HCEC 1CT (cell line): ENCODE measurements around the gene KIAA0825.

Experiments used
- DNase-seq: peaks from one replicate; pipeline ENCODE4 v3.0.0-alpha.2; 2017

The KIAA0825 gene

DNA sequence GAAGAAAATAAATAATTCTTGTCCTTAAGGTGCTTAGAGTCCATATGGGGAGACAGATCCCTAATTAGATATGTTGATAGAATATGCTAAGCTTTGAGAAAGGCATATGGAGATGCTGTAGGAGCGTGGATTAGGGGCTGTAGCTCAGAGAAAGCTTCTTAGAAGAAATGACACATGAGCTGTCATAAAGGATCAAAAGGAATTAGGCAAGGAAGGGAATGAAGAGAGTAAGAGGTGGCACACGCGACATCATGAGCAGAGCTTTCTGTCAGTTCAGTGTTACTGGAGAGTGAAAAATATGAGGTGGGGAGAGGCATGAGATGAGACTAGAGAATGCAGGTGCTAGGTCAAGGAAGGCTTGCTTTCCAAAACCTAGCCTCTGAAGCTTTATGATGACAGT, 118.6 kb downstream of the KIAA0825 start:
- no peak for DNase-seq

DNA sequence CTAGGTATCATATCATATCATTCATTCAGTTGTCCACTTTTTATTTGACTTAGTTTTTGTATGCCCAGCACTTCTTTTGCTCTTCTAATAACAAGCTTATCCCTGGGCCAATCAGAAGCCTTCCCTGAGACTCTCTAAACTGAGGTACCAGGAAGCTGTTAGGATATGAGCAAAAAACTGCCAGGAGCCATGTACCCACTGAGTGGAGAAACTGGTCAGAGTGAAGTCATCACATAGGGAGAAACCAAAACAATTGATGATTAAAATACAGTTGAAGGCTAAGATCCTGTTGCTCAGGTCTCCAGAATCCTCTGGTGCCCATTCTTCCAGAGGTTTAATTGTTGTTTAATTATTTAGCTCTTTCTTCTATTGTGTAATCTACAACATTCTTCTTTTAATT, 120.2 kb downstream of the KIAA0825 start:
- no peak for DNase-seq

DNA sequence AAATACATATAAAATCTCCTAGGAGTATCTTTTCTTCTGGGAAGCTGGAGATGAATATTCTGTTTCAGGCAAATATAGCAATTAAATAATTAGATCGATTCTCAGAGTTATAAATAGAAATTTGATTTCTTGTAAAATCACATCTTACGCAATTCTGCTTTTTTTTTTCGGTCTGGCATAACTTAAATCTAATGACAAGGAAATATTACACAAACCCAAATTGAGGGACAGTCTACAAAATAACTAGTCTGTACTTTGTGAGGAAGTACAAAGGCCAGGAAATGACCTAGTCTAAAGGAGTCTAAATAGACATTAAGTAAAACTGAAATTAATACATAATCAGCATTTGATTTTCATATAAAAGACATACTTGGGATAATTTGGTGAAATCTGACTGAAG, 133.3 kb downstream of the KIAA0825 start:
- DNase-seq: no peak

DNA sequence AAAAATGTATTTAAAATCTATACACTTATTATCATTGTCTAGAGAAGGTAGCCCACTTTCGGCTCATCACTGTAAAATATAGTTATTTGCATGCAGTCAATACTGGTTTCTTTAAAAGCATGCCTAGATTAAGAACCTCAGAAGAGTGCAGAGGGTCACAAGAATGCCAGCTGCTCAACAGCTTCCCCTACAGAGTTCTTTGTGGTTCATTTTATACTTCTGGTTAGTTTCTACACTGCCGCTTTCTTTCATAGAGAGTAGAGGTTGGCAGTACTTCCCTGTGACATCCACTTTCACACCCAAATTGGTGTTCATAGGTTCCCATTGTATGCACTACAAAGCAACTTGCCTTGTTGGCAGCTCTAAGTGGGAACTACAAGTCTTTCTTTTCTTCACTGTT, 137.3 kb downstream of the KIAA0825 start:
- DNase-seq: no peak

DNA sequence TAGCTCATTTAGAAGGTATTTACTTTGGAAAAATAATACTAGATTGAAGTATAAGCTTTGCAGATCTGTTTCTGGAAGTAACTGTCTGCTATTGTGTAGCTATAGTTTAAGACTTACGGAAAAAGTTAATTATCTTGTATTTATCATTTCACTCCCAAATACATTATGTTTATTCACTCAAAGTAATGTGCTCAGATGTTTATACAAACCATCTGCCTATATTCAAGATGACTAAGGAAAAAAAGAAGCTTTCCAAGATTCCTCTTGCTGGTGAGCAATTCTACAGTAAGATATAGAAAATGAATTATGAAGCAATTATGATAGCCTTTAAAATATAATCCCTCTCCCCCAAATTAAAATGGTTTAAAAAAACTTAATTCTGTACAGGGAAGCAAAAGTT, 137.9 kb downstream of the KIAA0825 start:
- DNase-seq: peak; percentile 10

DNA sequence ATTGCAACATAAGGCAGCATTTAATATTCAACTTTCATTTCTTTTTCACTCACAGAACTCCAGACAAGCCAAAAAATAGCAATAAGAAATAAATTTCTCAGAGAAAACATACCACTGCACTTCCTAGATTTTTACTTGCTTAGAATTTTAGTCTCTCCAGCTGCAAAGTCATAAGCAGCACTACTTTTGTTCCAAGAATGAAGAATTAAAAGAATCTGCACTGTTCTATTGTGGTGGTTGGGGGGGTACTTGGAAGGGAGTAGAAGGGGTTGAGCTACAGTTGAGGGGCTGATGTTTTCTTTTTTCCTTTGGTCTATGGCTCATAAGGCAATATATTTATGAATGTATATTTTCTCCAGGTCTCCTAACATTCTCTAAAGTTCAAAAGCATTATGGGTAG, 144.5 kb downstream of the KIAA0825 start:
- no peak for DNase-seq

DNA sequence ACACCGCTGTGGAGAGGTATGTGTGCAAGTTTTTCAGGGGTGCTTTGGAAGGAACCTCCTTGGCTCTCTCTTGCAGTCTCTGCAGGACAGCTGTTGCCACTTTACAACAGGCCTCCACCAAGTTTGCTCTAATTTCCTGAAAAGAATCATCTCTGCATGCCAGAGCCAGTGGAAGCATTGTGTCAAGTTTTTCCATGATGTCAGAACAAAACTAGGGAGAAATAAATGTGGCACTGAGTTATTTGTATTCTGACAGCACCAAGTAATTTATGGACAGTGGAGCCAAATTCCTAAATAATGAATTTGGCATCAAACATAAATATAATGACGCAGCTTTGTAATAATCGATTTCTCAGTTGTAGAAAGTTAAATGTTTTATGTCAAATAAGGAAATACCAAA, 146.9 kb downstream of the KIAA0825 start:
- DNase-seq: no peak

DNA sequence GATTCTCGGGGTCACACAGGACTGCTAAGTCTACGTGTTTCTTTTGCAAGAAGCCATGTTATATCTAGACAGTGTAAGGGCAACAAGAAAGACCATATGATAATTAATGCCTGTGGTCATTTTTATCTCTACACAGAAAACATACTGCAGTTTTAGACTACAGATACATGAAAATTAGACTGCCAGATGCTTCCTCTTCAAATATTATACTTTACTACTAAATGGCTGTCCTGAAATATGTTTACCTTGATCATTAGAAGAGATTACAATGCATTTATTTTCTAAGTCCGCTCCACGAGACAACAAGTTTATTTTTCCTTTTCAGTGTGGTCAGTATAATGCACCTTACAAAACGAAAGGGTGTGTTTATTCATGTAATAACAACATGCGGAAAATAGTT, 147.6 kb downstream of the KIAA0825 start:
- DNase-seq: no peak

DNA sequence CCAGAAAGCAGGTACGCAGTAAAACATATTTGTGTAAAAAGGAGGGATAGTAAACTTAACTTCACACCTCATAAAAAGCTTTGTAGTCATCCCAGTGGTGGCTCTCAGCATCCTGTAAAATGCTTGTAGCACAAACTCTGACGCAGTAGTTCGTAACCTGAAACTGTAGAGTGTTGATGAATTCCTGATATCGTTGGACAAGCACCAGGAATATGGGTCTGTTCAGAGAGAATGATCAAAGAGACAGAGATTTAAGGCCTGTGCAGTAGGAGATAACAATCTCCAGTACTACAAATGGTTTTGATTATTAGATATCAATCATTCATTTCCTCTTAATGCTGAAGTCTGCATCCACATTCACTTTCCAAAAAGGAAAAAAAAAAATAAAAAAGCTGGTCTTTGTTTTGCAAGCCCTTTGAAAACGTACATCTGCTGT, 148.5 kb downstream of the KIAA0825 start:
- DNase-seq: peak; percentile 43

DNA sequence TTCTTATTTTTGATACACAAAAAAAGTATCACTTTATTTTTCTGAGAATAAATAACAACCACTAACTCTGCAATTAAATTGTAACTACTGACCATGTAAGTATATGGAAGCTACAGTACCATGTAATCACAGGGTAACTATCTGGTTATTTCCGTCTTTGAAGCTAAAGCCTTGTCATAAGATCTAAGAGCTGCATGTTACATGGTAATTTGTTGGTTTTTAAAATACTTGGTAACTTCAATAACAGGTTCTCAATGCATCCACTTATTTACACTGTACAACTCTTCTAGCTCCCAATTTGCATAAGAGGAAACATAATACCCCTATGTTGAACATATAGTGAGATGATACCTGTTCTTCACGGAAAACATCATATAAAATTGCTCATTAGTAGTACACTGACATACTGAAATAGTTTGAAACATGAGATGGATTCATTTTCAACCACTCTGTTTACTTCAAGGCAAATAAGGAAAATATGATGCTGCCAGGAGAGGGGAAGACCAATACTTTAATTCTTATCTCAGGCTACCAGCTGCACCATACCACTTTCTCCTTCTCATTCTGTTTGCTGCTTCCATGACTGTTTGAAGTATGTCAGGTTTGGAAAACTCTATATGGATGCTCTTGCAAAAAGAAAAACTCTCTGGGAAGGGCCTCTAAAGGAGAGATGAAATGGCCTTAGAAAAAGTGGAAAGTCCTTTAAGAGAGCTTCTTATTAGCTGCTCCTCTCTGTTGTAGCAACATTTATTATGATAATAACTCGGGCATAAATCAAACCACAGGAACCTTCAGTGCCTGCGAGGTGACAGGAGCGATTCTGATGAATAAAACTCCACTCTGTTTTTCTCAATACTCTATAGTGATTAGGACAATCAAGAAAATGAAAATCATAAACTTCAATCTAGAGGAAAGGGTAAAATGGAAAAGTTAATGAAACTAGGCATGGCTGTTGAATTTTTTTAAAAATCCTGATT, 150.2 kb downstream of the KIAA0825 start:
- DNase-seq: no peak

DNA sequence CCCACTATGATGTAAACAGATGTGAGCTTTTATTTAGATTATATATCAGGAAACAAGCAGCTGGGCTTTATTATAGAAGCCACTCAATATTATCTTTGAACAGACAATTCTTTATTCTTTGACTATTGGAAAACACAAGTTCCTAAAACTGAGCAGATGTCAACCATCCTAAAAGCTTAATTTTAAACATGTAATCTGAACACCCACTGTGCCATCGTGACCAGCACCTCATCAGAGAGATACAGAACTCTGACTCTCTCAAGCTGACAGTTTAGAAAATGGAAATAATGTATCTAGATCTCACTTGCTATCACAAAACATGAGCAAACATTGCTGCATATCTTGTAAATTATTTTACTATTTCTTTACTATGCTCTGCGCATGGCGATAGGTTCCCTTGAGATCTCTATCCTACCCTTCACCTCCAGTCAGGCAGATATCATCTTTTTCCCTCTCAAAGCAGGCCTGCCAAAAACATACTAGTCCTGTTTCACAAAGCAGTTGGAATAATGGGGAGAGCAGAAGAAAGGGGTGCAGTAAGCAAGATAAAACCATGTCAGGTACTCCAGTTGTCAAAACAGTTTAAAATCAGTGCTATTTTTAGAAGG, 151.0 kb downstream of the KIAA0825 start:
- DNase-seq: no peak

DNA sequence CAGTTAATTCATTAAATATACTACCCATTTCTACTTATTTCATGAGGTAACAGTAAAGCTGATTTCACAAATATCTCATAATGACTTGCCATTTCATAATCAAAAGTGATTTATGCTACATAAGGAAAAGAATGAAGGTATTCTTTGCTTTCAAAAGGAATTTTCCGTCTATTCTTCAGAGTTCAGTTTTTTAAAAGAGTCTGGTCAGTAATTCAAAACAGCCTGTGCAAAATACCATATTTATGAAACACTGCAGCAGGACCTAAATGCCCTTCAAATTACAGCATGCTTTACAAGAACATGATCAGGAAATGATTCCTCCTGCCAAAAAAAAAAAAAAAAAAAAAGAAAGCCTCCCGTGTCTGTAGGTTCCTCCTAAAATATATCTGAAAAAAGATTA, 154.7 kb downstream of the KIAA0825 start:
- DNase-seq: peak; percentile 27

DNA sequence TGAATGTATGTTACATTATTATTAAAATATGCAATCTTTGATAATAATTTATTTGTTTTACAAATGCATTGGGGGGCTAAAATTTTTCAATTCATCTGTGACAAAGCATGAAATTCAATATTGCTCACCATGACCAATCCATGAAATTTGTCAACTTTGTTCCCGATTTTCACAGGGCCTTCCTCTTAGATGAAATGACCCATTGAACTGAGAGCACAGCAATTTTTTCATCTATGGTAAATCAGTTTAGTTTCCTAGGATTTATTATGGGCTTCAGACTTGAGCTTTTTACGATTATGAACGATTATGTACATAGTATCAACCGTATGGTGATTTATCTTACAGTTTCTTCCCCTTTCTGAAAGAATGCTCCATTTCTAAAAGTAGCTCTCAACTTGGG, 157.3 kb downstream of the KIAA0825 start:
- no peak for DNase-seq

DNA sequence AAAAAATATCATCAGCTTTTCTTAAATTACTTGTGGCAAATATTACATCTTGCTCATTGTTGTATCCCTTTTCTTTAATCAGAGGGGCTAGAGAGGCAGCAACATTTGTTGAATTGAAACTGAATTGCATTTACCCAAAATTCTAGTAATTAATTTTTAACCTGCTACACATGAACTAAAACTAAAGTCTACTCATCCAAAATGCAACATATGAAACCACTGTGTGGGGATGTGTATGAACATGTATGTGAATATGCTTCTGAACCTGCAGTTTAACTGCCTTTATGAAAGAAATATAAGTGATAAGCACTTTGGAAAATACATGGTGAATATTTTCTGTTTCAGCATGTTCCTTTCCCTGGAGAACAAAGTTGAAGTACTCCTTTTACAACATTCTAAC, 158.5 kb downstream of the KIAA0825 start:
- no peak for DNase-seq

DNA sequence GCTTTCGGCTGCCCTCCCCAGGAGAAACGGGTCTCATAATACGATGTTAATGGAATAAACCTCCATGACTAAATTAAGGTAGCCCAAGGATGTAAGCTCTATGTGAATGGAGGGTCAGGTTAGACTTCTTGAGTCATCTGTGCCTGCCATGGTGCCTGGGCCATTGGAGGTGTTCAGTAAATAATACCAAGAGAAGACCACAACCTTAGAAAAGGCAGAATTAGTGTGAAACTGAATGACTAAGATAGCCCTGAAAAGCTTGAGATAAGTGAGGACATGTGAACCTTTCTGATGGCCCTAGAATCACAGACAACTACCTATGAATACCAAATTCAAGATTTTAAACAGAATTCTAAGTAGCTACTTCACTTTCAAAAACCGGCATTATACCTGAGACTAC, 160.6 kb downstream of the KIAA0825 start:
- DNase-seq: no peak

DNA sequence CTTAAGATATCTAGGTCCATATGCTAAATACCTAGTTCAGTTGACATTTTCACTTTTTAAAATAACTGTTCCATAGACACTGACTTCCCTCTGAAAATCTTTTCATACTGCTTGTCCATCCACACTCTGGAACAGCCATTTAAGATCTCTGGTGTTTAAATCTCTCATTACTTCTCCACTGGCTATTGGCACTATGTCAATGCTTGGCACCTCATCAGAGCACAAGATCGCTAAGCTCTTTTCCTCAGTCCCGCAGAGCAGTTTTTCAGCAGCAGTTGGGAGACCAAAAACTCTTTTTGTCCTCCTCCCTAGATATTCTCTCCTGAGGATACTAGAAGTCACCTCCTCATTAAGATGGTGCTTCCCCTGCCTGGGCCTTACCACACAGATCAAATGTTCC, 172.7 kb downstream of the KIAA0825 start:
- DNase-seq: no peak

DNA sequence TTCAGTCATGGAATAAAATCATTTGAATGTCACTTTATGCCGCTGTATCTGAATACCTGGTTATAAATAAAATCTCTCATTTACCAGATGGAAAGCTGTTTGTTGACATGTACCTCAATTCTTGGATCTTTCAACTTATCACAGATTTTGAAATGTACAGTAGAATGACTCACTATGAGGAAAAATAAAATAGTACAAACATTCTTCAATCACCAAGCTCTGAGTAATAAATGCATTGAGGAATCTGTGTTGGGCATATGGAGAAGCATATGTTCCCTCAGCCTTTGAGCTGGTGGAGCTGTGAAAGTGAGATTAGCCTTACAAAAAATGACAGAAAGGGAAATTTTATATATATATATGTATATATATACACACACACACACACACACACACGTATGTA, 175.4 kb downstream of the KIAA0825 start:
- DNase-seq: peak; percentile 24

DNA sequence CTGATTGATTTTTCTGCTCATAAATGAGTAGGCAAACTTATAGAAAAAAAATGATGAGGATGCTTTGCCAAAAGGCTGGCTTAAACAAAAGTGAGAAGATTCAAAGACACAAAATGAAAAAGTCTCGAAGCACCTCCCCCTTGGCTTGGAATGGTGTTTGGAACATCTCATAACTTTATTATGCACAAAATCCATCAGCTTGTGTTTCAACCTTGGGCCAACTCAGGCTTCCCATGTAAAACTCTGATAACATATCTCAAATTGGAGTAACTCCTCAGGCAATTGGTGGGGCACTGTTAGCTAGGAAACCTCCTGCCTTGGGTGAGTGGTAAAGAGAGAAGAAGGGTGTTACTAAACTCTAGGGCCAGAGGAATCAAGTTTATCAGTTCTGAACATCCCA, 176.3 kb downstream of the KIAA0825 start:
- no peak for DNase-seq

DNA sequence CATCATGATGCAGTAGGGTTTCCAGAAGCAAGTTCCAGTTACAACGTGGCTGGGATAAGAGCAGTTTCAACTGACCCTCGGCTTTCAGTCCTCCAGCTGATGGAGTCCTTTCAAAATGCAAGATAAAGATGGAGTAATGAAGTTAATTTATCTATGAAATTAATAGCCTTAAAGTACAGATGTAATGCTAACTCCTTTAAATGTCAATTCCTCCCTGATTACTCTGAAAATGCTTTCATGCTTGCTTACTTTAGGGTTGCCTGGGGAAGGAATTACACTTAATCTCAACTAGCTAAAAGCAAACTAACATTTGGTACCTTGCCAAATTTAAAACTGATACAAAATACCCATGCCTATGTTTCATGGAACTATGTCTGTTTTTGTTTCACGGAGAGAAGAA, 178.4 kb downstream of the KIAA0825 start:
- no peak for DNase-seq

DNA sequence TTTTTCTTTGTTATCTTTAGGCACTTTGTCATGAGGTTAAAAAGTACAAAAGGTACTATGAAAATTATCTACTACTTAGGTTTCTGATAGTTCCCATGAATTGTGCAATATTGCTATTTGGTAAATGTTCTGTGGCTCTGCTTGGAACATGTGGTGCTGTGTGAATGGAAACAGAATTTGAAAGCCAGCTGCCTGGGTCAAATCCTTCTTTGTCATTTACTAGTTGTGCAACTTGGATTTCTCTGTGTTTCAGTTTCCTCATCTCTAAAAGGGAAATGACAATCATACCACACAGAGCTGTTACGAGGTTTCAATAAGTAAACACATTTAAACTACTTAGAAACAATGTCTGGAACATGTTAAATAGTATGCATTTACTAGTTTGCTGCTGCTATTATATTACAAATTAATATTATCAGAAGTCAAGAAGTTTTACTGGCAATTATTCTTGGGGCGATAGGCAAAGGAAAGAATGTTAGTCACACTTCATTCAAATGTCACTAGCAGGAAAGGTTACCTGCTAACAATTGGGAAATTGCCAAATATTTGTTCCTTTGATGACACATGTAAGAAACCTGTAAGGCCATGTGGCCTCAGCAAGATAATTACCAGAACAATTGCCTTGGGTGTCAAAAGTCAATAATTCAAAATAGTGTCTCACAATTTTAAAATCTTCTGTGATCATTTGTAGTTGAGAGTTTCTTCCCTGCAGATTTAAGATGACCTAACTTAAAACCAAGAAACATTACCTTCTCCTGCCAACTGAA, 184.8 kb downstream of the KIAA0825 start:
- DNase-seq: peak; percentile 79

DNA sequence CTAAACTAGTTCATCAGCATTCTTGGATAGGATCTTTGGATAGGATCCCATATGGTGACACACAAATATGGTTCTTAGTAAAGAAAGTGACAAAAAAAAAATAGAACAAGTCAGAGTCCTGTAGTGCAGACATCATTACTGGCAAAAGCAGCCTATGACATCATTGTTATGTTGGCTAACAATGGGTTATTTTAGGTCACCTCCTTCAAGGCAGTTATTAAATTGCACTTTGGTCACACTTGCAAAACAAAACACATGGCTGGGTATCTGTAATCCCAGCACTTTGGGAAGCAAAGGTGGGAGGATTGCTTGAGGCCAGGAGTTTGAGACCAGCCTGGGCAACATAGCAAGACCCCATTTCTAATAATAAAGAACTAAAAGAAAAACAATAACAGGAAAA, 185.9 kb downstream of the KIAA0825 start:
- DNase-seq: peak; percentile 61

DNA sequence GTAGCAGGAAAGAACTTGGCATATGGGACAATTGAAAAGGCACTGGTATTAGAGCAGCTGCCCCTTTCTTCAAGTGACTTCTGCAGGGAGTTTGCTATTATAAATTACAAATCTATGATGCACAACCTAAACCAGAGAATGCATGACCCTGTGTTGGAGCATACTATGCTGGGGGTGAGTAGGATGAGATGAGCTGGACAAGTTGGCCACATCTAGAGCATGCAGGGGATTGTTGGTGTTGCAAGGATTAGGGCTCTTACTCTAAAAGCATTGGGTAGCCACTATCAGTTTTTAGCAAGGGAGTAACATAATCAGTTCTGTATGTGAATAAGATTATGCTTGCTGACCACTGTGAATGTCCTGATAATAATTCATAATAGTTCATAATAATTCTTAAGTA, 186.7 kb downstream of the KIAA0825 start:
- no peak for DNase-seq

DNA sequence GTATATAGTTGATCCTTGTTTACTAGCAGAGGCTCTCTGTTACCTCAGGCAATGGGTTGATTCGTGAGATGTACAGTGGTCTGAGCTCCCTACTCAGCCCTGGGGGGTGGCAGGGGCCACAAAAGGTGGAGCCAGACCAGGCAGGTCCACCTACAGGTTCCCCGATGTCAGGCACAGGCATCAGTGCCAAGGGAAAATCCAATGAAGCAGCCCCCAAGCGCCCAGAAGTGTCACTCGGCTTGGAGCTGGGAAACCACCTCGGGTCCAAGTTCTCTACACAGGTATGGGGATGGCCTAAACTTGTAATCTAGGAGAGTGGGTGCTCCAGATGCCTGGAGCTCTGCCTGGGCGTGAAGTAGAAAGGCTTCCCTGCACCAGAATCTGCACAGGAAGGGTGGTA, 188.8 kb downstream of the KIAA0825 start:
- no peak for DNase-seq

DNA sequence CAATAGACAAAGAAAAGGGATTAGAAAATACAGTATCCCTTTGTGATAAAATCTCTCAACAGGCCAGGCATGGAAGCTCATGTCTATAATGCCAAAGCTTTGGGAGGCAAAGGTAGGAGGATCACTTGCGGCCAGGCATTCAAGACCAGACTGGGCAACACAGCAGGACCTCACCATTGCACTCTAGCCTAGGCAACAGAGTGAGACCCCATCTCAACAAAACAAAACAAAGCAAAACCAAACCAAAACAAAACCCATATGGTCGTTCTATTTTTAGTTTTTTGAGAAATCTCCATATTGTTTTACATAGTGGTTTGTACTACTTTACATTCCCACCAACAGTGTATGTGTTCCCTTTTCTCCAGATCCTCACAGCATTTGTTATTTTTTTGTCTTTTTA, 193.0 kb downstream of the KIAA0825 start:
- DNase-seq: no peak
